Liver (tissue), 9 donors: ENCODE measurements around the gene ZNF48. TPM values are rescaled to one million over a fixed set of nuclear protein-coding genes. Genes with fewer than 3 reads are reported as not detected.

Source experiments
- DNase-seq: peaks from one replicate; pipeline ENCODE4 v3.0.0-alpha.2; 2017; ENCODE audit warnings: low spot score
- H3K27ac ChIP-seq, 2 donors: one replicate each; pipeline ENCODE4 v1.7.0; 2013; ENCODE audit warnings: inconsistent platforms in 2 of 2, low read length in 2 of 2, control low read depth in 1 of 2, low read depth in 1 of 2, mild to moderate bottlenecking in 1 of 2
- H3K27me3 ChIP-seq, 4 donors: one replicate each; pipeline versions ENCODE4 v1.6.1 to v1.7.0; 2013; ENCODE audit warnings: low read length in 3 of 4, inconsistent platforms in 1 of 4, mild to moderate bottlenecking in 1 of 4, moderate library complexity in 1 of 4; ENCODE audit not compliant: control insufficient read depth in 4 of 4, insufficient read depth in 4 of 4
- H3K36me3 ChIP-seq, 4 donors: one replicate each; pipeline versions ENCODE4 v1.6.1 to v1.7.0; 2013; ENCODE audit warnings: low read length in 3 of 4, mild to moderate bottlenecking in 3 of 4, low read depth in 1 of 4, moderate library complexity in 1 of 4; ENCODE audit not compliant: control insufficient read depth in 4 of 4, insufficient read depth in 3 of 4
- H3K4me1 ChIP-seq, 4 donors: one replicate each; pipeline versions ENCODE4 v1.6.1 to v1.7.0; 2013; ENCODE audit warnings: low read length in 3 of 4, mild to moderate bottlenecking in 3 of 4, moderate library complexity in 1 of 4; ENCODE audit not compliant: control insufficient read depth in 4 of 4, insufficient read depth in 4 of 4
- H3K4me3 ChIP-seq, 3 donors: one replicate each; pipeline versions ENCODE4 v1.6.1 to v1.7.0; 2013; ENCODE audit warnings: low read length in 3 of 3, control low read depth in 1 of 3, low read depth in 1 of 3, mild to moderate bottlenecking in 1 of 3
- H3K9ac ChIP-seq, 2 donors: one replicate each; pipeline ENCODE4 v1.7.0; 2013; ENCODE audit warnings: low read length in 2 of 2, mild to moderate bottlenecking in 2 of 2, moderate library complexity in 2 of 2, control low read depth in 1 of 2, low read depth in 1 of 2
- H3K9me3 ChIP-seq, 4 donors: one replicate each; pipeline versions ENCODE4 v1.6.1 to v1.7.0; 2013; ENCODE audit warnings: low read length in 3 of 4; ENCODE audit not compliant: control insufficient read depth in 4 of 4
- EGR1 ChIP-seq, 2 donors: IDR thresholded peaks; 2 replicates each; pipeline ENCODE4 v1.6.1; 2016 to 2018; ENCODE audit warnings: antibody characterized with exemption in 2 of 2, low read depth in 2 of 2
- FOXA1 ChIP-seq: IDR thresholded peaks from 2 replicates; pipeline ENCODE4 v1.6.1; 2016; ENCODE audit warnings: antibody characterized with exemption
- FOXA2 ChIP-seq: IDR thresholded peaks from 2 replicates; pipeline ENCODE4 v1.6.1; 2016; ENCODE audit warnings: antibody characterized with exemption
- HNF4A ChIP-seq, 2 donors: conservative IDR thresholded peaks; 2 replicates each; pipeline ENCODE4 v1.6.1; 2016; ENCODE audit warnings: antibody characterized with exemption in 2 of 2, mild to moderate bottlenecking in 2 of 2
- JUND ChIP-seq, 2 donors: IDR thresholded peaks; 2 replicates each; pipeline ENCODE4 v1.6.1; 2016; ENCODE audit warnings: antibody characterized with exemption in 2 of 2
- NR2F2 ChIP-seq: IDR thresholded peaks from 2 replicates; pipeline ENCODE4 v1.6.1; 2016; ENCODE audit warnings: antibody characterized with exemption
- RAD21 ChIP-seq, 2 donors: IDR thresholded peaks; 2 replicates each; pipeline ENCODE4 v1.6.1; 2016; ENCODE audit warnings: antibody characterized with exemption in 2 of 2, mild to moderate bottlenecking in 2 of 2
- RXRA ChIP-seq, 2 donors: IDR thresholded peaks; 2 replicates each; pipeline ENCODE4 v1.6.1; 2017 to 2018; ENCODE audit warnings: antibody characterized with exemption in 2 of 2, mild to moderate bottlenecking in 1 of 2
- SP1 ChIP-seq: IDR thresholded peaks from 2 replicates; pipeline ENCODE4 v1.6.1; 2018; ENCODE audit warnings: antibody characterized with exemption, mild to moderate bottlenecking
- TAF1 ChIP-seq: conservative IDR thresholded peaks from 2 replicates; pipeline ENCODE4 v1.6.1; 2016; ENCODE audit warnings: antibody characterized with exemption, mild to moderate bottlenecking
- YY1 ChIP-seq: IDR thresholded peaks from 2 replicates; pipeline ENCODE4 v1.6.1; 2016; ENCODE audit warnings: antibody characterized with exemption, mild to moderate bottlenecking
- WGBS: extraction: QIAGEN DNeasy Blood & Tissue Kit; methylation state at CpG from one replicate; pipeline ENCODE4 v1.1.7; 2013; 5-methylcytosine and 5-hydroxymethylcytosine counted together
- polyA plus RNA-seq, 2 donors: library from polyadenylated mRNA; stranded (reverse) in 1 of 2; unstranded in 1 of 2; fragments of 200-250 nt in 1 of 2; fragments of >200 nt in 1 of 2; fragmentation: Nextera tagmentation in 1 of 2; extraction: Ambion mirVana in 1 of 2; gene quantifications; one replicate each; pipeline versions ENCODE4 v1.2.1 to v1.2.3, GENCODE V29; 2013 to 2015
- total RNA-seq, 2 donors: library from RNA; depleted of rRNA; stranded (reverse); fragments of >200 nt; gene quantifications; one replicate each; pipeline ENCODE4 v1.2.3, GENCODE V29; 2014
- TF ChIP-seq, protein P1 (sequence below): IDR thresholded peaks from 2 replicates; pipeline ENCODE4 v1.6.1; 2016; ENCODE audit warnings: antibody characterized with exemption
- TF ChIP-seq, protein P2 (sequence below): fragments of 150-350 bp; IDR thresholded peaks from 2 replicates; pipeline ENCODE4 v1.5.1; 2017; ENCODE audit warnings: improper control_type of control experiment, low read depth, low read length; ENCODE audit not compliant: missing input control
- TF ChIP-seq, protein P3 (sequence below): IDR thresholded peaks from 2 replicates; pipeline ENCODE4 v1.6.1; 2016; ENCODE audit warnings: antibody characterized with exemption
- donor health status: healthy.
- donor health status: healthy.
- donor health status: healthy.
- donor health status: healthy.
- donor health status: healthy.

ZNF48 gene
- total and polyA plus RNA-seq, 4 donors, result 2.3 to 4.7 (median 3.1) TPM

DNA sequence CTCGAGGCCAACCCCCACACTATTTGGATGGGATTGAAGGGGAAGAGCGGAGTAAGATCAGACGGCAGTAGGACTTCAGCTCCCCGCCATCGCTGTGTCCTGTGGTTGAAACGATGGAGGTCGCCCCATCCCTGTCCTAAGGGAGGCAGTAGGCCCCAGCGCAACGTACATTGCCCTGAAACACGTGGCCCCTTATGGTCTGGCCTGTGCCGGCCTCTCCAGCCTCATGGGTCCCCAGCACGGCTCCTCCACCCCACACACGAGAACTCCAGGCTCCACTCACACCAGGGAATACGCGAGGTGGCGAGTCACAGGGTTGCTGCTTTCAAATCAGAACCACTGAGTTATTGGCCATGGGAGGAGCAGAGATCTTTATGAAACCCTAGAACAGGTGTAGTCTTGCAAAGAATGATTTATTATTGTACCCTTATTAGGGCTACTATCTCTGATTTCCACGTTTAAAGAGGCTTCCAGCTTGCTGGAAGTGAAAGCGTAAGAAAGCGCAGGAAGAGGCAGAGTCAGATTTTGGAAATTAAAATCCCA lies 35.3 kb downstream of the ZNF48 start:
- TF ChIP-seq NR2F2, result no peak
- TF ChIP-seq, protein P1, sequence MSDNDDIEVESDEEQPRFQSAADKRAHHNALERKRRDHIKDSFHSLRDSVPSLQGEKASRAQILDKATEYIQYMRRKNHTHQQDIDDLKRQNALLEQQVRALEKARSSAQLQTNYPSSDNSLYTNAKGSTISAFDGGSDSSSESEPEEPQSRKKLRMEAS, result no peak
- TF ChIP-seq TAF1, result no peak
- TF ChIP-seq, protein P2, sequence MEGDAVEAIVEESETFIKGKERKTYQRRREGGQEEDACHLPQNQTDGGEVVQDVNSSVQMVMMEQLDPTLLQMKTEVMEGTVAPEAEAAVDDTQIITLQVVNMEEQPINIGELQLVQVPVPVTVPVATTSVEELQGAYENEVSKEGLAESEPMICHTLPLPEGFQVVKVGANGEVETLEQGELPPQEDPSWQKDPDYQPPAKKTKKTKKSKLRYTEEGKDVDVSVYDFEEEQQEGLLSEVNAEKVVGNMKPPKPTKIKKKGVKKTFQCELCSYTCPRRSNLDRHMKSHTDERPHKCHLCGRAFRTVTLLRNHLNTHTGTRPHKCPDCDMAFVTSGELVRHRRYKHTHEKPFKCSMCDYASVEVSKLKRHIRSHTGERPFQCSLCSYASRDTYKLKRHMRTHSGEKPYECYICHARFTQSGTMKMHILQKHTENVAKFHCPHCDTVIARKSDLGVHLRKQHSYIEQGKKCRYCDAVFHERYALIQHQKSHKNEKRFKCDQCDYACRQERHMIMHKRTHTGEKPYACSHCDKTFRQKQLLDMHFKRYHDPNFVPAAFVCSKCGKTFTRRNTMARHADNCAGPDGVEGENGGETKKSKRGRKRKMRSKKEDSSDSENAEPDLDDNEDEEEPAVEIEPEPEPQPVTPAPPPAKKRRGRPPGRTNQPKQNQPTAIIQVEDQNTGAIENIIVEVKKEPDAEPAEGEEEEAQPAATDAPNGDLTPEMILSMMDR, result no peak
- TF ChIP-seq HNF4A (conservative IDR thresholded peaks at IDR 0.05), result peak in 1 of 2 donors; percentile 1
- TF ChIP-seq YY1, result peak; percentile 57
- TF ChIP-seq, protein P3, sequence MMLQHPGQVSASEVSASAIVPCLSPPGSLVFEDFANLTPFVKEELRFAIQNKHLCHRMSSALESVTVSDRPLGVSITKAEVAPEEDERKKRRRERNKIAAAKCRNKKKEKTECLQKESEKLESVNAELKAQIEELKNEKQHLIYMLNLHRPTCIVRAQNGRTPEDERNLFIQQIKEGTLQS, result no peak
- TF ChIP-seq EGR1 (IDR thresholded peaks at IDR 0.05; ENCODE audit: low read depth in 2 of 2), result no peak
- TF ChIP-seq RAD21 (IDR thresholded peaks at IDR 0.05), result peak in 1 of 2 donors; percentile 4
- Histone ChIP-seq H3K27me3 (no peaks in the 10 kb centered on the region), H3K36me3 (peaks cover 0 to 7% (median 2%) of the 10 kb centered on the region in 4 donors), H3K9ac (peak overlapping the region in 1 of 2 donors; percentile 47), H3K4me3 (peak overlapping the region in 1 of 3 donors; percentile 2), H3K9me3 (no peaks in the 10 kb centered on the region), H3K4me1 (peaks cover 3 to 19% (median 15%) of the 10 kb centered on the region in 4 donors), H3K27ac (peak overlapping the region; percentile 44 to 71)
- WGBS, result 61% methylated on average over 19 of the region's 19 CpGs
- DNase-seq, result no peak

DNA sequence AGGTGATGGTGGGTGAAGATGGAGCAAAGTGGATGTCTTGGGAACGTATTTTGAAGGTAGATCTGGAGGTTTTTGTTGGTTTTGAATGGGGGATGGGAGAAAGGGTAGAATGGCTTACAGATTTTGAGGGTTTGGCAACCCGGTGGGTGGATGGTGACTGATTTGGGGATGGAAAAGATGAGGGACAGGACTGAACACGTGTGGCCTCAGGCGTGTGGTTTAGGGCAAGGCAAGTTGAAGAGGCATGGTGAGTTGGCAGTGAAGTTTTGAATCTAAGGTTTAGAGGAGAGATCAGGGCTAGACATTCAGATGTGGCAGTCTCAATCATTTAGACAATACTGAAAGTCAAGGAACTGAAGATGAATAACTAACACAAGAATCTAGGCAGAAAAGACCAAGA lies 39.6 kb downstream of the ZNF48 start:
- DNase-seq, result no peak
- Histone ChIP-seq H3K27ac (no peak overlapping the region), H3K36me3 (no peaks in the 10 kb centered on the region), H3K27me3 (no peaks in the 10 kb centered on the region), H3K4me1 (peaks cover 0 to 10% (median 6%) of the 10 kb centered on the region in 4 donors), H3K4me3 (no peak overlapping the region), H3K9ac (no peak overlapping the region), H3K9me3 (no peaks in the 10 kb centered on the region)
- WGBS, result 84% methylated on average over 4 of the region's 4 CpGs
- TF ChIP-seq, protein P3, result no peak

DNA sequence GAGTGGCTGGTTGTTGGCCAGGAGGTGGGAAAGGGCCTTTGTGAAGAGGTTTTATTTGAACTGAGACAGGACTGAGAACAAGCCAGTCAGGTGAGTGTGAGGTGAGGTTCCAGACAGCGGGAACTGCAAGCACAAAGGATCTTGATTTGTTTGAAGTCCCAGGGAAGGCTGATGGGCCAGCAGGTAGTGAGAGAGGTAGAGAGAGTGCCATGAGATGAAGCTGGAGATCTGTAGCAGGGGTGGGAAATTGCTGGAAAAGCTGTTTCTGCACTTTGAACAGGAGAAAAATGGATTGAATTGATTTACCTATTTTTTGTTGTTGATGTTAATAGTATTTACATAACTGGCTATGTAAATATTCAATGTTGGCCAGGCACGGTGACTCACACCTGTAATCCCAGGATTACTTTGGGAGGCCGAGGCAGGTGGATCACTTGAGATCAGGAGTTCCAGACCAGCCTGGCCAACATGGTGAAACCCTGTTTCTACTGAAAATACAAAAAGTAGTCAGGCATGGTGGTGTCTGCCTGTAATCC lies 42.4 kb downstream of the ZNF48 start:
- H3K4me1 ChIP-seq, result peaks cover 0 to 6% (median 2%) of the 10 kb centered on the region in 4 donors
- DNase-seq, result no peak
- peak overlapping the region in 1 of 2 donors; percentile 16 for H3K27ac ChIP-seq

More for the DNA sequence above, 42.4 kb downstream of the ZNF48 start:
- no peaks in the 10 kb centered on the region for H3K9me3 ChIP-seq
- WGBS, result 33% methylated on average over 3 of the region's 3 CpGs
- no peak overlapping the region for H3K4me3 ChIP-seq
- no peak overlapping the region for H3K9ac ChIP-seq
- no peaks in the 10 kb centered on the region for H3K27me3 ChIP-seq
- no peaks in the 10 kb centered on the region for H3K36me3 ChIP-seq
- TF ChIP-seq RXRA (IDR thresholded peaks at IDR 0.05) (no peak), FOXA1 (no peak), HNF4A (conservative IDR thresholded peaks at IDR 0.05) (peak in 1 of 2 donors; percentile 4), SP1 (no peak), FOXA2 (peak; percentile 51), TAF1 (no peak), JUND (IDR thresholded peaks at IDR 0.05) (no peak), RAD21 (IDR thresholded peaks at IDR 0.05) (no peak)
- TF ChIP-seq, protein P3, result no peak
